GM21526 (cell line): ENCODE measurements around the gene PLK4.

Experiments
- ATAC-seq: cut with Tn5 transposase; IDR thresholded peaks from one replicate; pipeline ENCODE4 v1.9.1; 2021; ENCODE audit warnings: moderate library complexity; ENCODE audit not compliant: unreplicated experiment, low FRiP score

Gene PLK4

GRCh38 chr4:127880763-127881562 is at the start of gene PLK4:
PLK4 (plus strand) TSS chr4:127880893; CDS start chr4:127881135, 242 bp downstream.
- ATAC-seq, result peak; percentile 92

- peak; percentile 55 for ATAC-seq
Measured at GRCh38 chr4:127832585-127832984, 48.1 kb upstream of the PLK4 start.

- ATAC-seq, result no peak
Measured at GRCh38 chr4:127843704-127844600, 36.7 kb upstream of the PLK4 start.

- no peak for ATAC-seq
Measured at GRCh38 chr4:127844601-127845116, 36.0 kb upstream of the PLK4 start.

- no peak for ATAC-seq
Measured at GRCh38 chr4:127846061-127846460, 34.6 kb upstream of the PLK4 start.

GRCh38 chr4:127846765-127847164 is 33.9 kb upstream of the PLK4 start:
- ATAC-seq, result no peak

GRCh38 chr4:127849505-127850234 is 31.0 kb upstream of the PLK4 start:
- no peak for ATAC-seq

GRCh38 chr4:127852661-127853060 is 28.0 kb upstream of the PLK4 start:
- ATAC-seq, result no peak

GRCh38 chr4:127856196-127856812 is 24.4 kb upstream of the PLK4 start:
- no peak for ATAC-seq

- ATAC-seq, result peak; percentile 91
Measured at GRCh38 chr4:127856813-127857447, 23.8 kb upstream of the PLK4 start.

- ATAC-seq, result no peak
Measured at GRCh38 chr4:127857641-127858040, 23.1 kb upstream of the PLK4 start.

GRCh38 chr4:127868196-127868595 is 12.5 kb upstream of the PLK4 start:
- ATAC-seq, result no peak

GRCh38 chr4:127870281-127870680 is 10.4 kb upstream of the PLK4 start:
- ATAC-seq, result no peak

GRCh38 chr4:127870688-127871087 is 10.0 kb upstream of the PLK4 start:
- no peak for ATAC-seq

GRCh38 chr4:127875791-127876190 is 4.9 kb upstream of the PLK4 start:
- no peak for ATAC-seq

- peak; percentile 39 for ATAC-seq
Measured at GRCh38 chr4:127881563-127881864, 821 bp downstream of the PLK4 start.

- no peak for ATAC-seq
Measured at GRCh38 chr4:127888559-127888958, 7.9 kb downstream of the PLK4 start.

GRCh38 chr4:127889903-127890302 is 9.2 kb downstream of the PLK4 start:
- no peak for ATAC-seq

GRCh38 chr4:127896069-127896468 is 15.4 kb downstream of the PLK4 start:
- no peak for ATAC-seq

GRCh38 chr4:127896528-127896927 is 15.8 kb downstream of the PLK4 start:
- no peak for ATAC-seq
